Measurements from ENCODE around the gene CFDP1.

CFDP1 gene

GRCh38 chr16:75406943-75407342 is 26.4 kb downstream of the CFDP1 start:
- DNase-seq (ENCODE audit: low spot score): no peak

DNA sequence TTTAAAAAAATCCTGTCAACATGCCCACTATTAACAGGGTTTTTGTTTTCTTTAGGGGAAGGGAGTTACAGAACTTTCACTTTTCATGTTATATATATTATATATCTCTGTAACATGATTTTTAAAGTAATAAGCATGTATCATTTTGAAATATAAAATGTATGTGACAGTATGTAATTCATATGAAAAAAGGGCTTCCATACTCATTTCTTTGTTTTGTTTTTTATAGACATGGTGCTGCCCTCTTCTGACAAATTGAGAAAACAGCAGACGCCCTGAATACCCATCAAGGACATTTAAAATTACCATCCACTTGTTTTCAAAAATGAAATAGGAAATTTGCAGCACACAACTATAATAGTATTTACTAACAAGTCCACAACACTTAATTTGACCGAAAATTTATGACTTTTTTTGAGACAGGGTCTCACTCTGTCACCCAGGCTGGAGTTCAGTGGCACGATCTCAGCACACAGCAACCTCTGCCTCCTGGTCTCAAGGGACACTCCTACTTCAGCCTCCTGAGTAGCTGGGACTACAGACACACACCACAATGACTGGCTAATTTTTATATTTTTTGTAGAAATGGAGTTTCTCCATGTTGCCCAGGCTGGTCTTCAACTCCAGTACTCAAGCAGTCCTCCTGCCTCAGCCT is 30.4 kb downstream of the CFDP1 start:
- no peak for DNase-seq (ENCODE audit: low spot score)

- DNase-seq (ENCODE audit: low spot score): no peak
Observed at GRCh38 chr16:75402159-75402820, 31.0 kb downstream of the CFDP1 start.

DNA sequence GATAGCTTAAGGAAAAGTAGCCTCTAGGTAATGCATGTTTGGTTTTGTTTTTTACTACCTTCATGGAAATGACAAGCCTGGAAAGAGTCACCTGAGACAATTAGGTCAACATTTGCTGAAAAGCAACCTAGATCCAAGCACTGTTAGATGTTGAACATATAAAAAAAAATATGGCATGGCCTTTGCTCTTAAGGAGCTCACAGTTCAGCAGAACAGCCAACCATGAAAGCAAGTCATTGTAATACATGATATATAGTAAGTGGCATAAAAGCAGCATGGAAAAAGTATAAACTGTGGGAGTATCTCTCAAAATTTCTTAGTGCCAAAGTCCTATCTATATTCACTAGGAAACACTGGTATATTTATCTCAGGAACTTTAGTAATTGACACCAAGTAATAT is 31.6 kb downstream of the CFDP1 start:
- no peak for DNase-seq (ENCODE audit: low spot score)

DNA sequence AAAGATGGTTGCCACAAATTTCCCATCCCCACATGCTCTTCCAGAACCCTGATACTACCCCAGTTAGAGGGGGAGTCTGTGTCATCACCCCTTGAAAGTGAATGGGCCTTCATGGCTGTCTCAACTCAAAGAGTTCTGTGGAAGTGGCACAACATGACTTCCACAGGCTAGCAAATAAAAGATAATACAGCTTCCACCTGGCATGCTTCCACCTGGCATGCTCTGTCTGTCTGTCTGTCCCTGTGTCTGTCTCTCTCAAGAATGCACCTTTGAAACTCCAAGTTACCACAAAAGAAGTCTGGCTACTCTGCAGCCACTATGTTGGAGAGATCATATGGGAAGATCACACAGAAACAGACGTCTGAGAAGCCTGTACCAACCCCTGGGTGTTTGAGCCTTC is 35.0 kb downstream of the CFDP1 start:
- no peak for DNase-seq (ENCODE audit: low spot score)

GRCh38 chr16:75394941-75395340 is 38.4 kb downstream of the CFDP1 start:
- DNase-seq (ENCODE audit: low spot score): no peak

GRCh38 chr16:75392906-75393305 is 40.4 kb downstream of the CFDP1 start:
- DNase-seq (ENCODE audit: low spot score): no peak

DNA sequence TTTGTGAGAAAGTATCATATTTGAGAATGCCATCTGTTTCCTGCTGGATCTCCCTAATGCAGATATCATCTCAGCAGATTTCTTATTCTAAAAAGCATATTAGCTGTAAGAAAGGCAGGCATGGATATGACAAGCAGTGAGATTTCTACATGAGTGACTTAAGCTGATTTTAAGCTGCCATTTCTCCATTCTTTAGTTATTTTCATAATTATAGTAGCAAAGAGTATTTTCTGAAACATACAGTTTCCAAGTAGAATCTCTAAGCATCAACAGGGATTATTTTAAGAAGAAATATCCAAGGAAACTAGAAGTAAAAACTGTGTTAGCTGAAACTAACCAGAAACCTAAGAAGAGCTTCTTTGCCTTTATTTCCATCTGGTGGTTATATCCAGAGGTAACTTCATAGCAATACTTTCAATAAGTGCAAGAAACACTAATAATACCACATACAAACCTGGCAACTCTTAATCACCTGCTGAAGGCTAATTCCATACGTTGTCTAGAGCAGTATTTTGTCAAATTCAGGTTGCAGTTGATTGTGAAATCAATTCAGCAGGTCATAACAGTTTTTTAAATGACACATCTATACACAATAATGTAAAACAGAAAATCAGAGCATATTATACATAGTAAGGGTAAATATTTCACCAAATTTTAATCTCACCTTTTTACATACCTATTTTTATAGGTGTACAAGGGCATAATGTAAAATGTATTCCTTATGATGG is 42.2 kb downstream of the CFDP1 start:
- no peak for DNase-seq (ENCODE audit: low spot score)

DNA sequence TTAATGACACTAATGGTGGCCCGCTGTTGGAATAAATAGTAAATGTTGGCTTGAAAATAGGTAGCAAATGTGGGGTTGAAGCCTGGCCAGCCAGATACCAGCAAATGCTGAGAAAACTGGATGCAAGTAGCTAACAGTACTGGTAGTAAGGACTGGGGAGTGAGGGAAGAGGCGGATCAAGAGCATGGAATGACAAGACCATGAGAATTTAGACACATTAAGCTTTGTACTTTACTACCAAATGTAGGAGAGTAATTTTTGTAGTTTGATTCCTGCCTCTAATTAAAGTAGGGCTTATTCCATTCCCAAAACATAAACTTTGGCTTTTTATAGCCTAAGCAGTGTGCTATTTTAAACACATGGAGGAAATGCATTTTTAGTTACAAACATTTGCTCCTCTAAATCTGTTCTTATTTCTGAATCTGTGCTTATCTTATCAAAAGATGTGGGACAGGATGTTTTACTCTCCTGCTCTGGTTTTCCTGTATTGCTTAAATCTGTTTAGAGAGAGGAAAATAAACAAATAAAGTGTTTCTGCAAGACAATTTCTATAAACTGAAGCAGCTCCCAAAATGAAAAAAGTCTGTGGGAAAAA is 44.1 kb downstream of the CFDP1 start:
- no peak for DNase-seq (ENCODE audit: low spot score)

GRCh38 chr16:75387951-75388350 is 45.4 kb downstream of the CFDP1 start:
- DNase-seq (ENCODE audit: low spot score): no peak

GRCh38 chr16:75385507-75386152 is 47.7 kb downstream of the CFDP1 start:
- DNase-seq (ENCODE audit: low spot score): no peak

- DNase-seq (ENCODE audit: low spot score): no peak
Observed at GRCh38 chr16:75383141-75383540, 50.2 kb downstream of the CFDP1 start.

- DNase-seq (ENCODE audit: low spot score): no peak
Observed at GRCh38 chr16:75382611-75383010, 50.7 kb downstream of the CFDP1 start.

DNA sequence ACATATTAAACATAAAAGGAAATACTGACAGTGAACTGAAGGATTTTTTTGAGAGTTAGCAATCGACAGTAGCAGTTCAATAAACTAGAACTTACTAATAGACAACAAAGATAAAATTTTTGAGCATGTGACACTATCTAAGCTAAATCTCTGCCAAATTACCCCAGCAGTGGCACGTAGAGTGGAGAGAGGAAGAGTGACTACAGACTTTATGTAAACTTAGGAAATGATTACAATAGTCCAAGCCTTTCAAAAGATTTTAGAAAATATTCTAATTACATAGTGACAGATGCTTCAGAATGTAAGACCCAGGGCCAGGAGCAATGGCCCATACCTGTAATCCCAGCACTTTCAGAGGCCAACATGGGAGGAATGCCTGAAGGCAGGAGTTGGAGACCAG is 52.4 kb downstream of the CFDP1 start:
- DNase-seq (ENCODE audit: low spot score): no peak

DNA sequence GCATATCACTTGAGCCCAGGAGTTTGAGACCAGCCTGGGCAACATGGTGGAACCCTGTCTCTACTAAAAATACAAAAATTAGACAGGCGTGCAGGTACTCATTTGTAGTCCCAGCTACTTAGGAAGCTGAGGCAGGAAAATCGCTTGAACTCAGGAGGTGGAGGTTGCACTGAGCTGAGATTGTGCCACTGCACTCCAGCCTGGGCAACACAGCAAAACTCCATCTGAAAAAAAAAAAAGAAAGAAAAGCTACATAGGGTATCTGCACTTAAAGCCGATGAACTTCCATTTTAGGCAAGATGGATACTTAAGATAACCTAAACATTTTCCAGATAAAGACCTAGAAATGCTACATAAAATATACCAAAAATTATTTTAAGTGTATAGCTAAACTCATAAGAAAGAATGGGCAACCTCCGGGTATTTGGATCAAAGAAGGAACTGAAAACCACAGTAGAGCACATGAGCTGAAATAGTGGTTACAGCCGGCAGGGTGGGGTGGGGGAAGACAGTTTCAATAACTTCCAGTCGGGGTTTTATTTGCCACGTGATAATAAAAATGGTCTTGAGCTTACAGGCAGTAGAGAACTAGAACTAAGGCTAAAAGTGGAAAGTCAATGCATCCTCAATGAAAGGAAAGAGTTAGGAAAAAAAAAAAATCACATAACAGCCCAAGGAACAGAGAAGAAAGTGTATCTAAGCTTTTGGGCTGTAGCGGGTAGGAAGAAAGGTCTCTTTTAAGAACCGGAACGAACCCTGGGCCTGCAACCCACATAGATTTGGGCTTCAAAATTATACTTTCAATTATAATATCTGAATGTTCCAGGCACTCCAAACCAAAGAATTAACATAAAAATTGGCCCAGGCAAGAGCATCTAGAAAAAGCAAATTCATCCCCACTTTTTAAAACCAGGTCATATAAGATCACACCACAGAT is 53.1 kb downstream of the CFDP1 start:
- DNase-seq (ENCODE audit: low spot score): no peak

DNA sequence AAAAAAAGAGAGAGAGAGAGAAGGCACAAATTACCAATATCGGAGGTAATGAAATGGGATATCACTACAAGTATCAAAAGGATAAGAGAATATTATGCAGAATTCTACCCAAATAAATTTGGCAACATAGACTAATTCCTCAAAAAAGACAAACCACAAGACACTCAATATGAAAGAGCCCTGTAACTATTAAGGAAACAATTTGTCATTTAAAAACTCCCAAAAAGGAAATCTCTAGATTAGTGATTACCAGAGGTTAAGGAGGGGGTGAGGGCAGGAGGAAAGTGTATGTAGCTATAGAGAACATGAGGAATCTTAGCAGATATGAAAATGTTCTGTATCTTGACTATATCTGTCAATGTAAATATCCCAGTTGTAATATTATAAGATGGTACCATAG is 54.0 kb downstream of the CFDP1 start:
- DNase-seq (ENCODE audit: low spot score): no peak

DNA sequence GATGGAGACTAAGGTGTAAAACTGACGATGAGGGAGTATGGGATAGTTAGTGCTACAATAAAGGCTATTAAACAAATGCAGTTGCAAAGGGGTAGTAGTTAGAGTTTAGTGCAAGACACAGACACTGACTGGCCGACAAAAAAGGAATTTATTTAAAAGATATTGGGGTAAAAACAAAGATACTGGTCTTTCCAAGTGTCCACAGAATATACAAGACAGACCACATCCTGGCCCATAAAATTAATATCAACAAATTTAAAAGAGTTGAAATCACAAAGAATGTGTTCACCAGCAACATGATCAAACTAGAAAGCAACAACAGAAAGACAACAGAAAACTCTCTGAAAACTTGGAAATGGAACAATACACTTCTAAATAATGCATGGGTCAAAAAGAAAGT is 54.7 kb downstream of the CFDP1 start:
- DNase-seq (ENCODE audit: low spot score): no peak

- DNase-seq (ENCODE audit: low spot score): no peak
Observed at GRCh38 chr16:75377729-75378386, 55.4 kb downstream of the CFDP1 start.

- DNase-seq (ENCODE audit: low spot score): no peak
Observed at GRCh38 chr16:75376475-75377161, 56.7 kb downstream of the CFDP1 start.

- DNase-seq (ENCODE audit: low spot score): no peak
Observed at GRCh38 chr16:75374388-75374787, 58.9 kb downstream of the CFDP1 start.
